ENCODE measurements around the gene KCNQ1. TPM values are rescaled to one million over a fixed set of nuclear protein-coding genes. Genes with fewer than 3 reads are reported as not detected.
"Not testable (repeated sequence)": the region's sequence is repeated elsewhere in the genome, so short reads cannot be mapped to it uniquely, and the experiment has no call there.

Gene KCNQ1
- total RNA-seq, 4 donors from 2014 or later, result 5.6 to 46.8 (median 24.6) TPM

GRCh38 chr11:2625183-2625582 lies 180.4 kb downstream of the KCNQ1 start:
- Histone ChIP-seq H3K9me3 (peaks cover 1 to 11% of the 10 kb centered on the region in 2 donors), H3K27ac (no peak overlapping the region), H3K4me1 (no peaks in the 10 kb centered on the region), H3K36me3 (no peaks in the 10 kb centered on the region), H3K4me3 (no peak overlapping the region), H3K27me3 (no peaks in the 10 kb centered on the region)
- TF ChIP-seq, protein P1, sequence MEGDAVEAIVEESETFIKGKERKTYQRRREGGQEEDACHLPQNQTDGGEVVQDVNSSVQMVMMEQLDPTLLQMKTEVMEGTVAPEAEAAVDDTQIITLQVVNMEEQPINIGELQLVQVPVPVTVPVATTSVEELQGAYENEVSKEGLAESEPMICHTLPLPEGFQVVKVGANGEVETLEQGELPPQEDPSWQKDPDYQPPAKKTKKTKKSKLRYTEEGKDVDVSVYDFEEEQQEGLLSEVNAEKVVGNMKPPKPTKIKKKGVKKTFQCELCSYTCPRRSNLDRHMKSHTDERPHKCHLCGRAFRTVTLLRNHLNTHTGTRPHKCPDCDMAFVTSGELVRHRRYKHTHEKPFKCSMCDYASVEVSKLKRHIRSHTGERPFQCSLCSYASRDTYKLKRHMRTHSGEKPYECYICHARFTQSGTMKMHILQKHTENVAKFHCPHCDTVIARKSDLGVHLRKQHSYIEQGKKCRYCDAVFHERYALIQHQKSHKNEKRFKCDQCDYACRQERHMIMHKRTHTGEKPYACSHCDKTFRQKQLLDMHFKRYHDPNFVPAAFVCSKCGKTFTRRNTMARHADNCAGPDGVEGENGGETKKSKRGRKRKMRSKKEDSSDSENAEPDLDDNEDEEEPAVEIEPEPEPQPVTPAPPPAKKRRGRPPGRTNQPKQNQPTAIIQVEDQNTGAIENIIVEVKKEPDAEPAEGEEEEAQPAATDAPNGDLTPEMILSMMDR (IDR thresholded peaks at IDR 0.05), result no peak
- TF ChIP-seq POLR2A (IDR thresholded peaks at IDR 0.05), result no peak
- TF ChIP-seq POLR2AphosphoS5 (IDR thresholded peaks at IDR 0.05), result no peak
- TF ChIP-seq EP300 (IDR thresholded peaks at IDR 0.05; ENCODE audit: low read depth), result no peak
- DNase-seq, result no peak
- 50 to 60% methylated on average over 2 to 3 of the region's 3 CpGs for WGBS, 2 donors (ENCODE audit: low coverage in 1 of 2)
- in situ Hi-C loops (cut with MboI; ENCODE audit: low pct_ligation_motif_present in 1 of 4, low pct_unique_long_range_greater_than_20kb in 1 of 4, low sequenced_read_pairs in 3 of 4) (no loop called here), intact Hi-C loops (cut with DNase I; ENCODE audit: low total_unique reads) (no loop called here)

GRCh38 chr11:2630679-2631078 lies 185.9 kb downstream of the KCNQ1 start:
- 95% methylated on average over 1 of the region's 1 CpG; no CpG with 5 or more reads in 1 of the 2 donors for WGBS, 2 donors (ENCODE audit: low coverage in 1 of 2)
- no peak for DNase-seq
- intact Hi-C loops (cut with DNase I; ENCODE audit: low total_unique reads), result no loop called here
- no peak overlapping the region for H3K4me3 ChIP-seq
- H3K27ac ChIP-seq, result no peak overlapping the region
- in situ Hi-C loops (cut with MboI; ENCODE audit: low pct_ligation_motif_present in 1 of 4, low pct_unique_long_range_greater_than_20kb in 1 of 4, low sequenced_read_pairs in 3 of 4), result no loop called here
- H3K27me3 ChIP-seq, result no peaks in the 10 kb centered on the region
- H3K36me3 ChIP-seq, result no peaks in the 10 kb centered on the region
- H3K4me1 ChIP-seq, result no peaks in the 10 kb centered on the region
- TF ChIP-seq, protein P1 (IDR thresholded peaks at IDR 0.05), result no peak
- TF ChIP-seq POLR2A (IDR thresholded peaks at IDR 0.05) (no peak), POLR2AphosphoS5 (IDR thresholded peaks at IDR 0.05) (no peak), EP300 (IDR thresholded peaks at IDR 0.05; ENCODE audit: low read depth) (no peak)
- H3K9me3 ChIP-seq, result peaks cover 25 to 29% of the 10 kb centered on the region in 2 donors

DNA sequence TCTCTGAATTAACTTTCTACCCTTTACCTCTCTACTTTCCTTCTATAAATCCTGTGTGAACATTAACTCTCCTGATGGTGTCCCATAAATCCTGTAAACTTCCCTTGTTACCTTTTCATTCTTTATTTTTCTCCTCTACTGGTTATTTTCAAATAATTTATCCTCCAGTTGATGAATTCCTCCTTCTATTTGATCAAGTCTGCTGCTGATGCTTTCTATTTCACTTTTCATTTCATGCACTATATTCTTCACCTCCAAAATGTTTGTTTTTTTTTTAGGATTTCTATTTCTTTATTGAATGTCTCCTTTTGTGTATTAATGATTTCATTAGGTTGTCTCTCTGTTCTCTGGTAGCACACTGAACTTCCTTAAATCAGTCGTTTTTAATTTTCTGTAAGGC lies 186.4 kb downstream of the KCNQ1 start:
- H3K27ac ChIP-seq, result no peak overlapping the region
- peaks cover 25 to 29% of the 10 kb centered on the region in 2 donors for H3K9me3 ChIP-seq
- no peak for DNase-seq
- H3K4me3 ChIP-seq, result no peak overlapping the region
- no peaks in the 10 kb centered on the region for H3K27me3 ChIP-seq
- TF ChIP-seq EP300 (IDR thresholded peaks at IDR 0.05; ENCODE audit: low read depth) (no peak), POLR2A (IDR thresholded peaks at IDR 0.05) (no peak), POLR2AphosphoS5 (IDR thresholded peaks at IDR 0.05) (no peak)
- TF ChIP-seq, protein P1 (IDR thresholded peaks at IDR 0.05), result no peak
- intact Hi-C loops (cut with DNase I; ENCODE audit: low total_unique reads) (no loop called here), in situ Hi-C loops (cut with MboI; ENCODE audit: low pct_ligation_motif_present in 1 of 4, low pct_unique_long_range_greater_than_20kb in 1 of 4, low sequenced_read_pairs in 3 of 4) (no loop called here)
- WGBS, 2 donors (ENCODE audit: low coverage in 1 of 2), result 60 to 68% methylated on average over 1 of the region's 1 CpG
- H3K4me1 ChIP-seq, result no peaks in the 10 kb centered on the region
- H3K36me3 ChIP-seq, result no peaks in the 10 kb centered on the region

DNA sequence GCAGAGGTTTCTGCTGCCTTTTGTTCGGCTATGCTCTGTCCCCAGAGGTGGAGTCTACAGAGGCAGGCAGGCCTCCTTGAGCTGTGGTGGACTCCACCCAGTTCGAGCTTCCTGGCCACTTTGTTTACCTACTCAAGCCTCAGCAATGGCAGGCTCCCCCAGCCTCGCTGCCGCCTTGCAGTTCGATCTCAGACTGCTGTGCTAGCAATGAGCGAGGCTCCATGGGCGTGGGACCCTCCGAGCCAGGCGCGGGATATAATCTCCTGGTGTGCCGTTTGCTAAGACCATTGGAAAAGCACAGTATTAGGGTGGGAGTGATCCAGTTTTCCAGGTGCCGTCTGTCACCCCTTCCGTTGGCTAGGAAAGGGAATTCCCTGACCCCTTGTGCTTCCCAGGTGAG lies 195.0 kb downstream of the KCNQ1 start:
- 95% methylated on average over 13 of the region's 13 CpGs; no CpG with 5 or more reads in 1 of the 2 donors for WGBS, 2 donors (ENCODE audit: low coverage in 1 of 2)
- H3K27ac ChIP-seq; DNase-seq; intact Hi-C loops (cut with DNase I; ENCODE audit: low total_unique reads); H3K4me1 ChIP-seq; H3K4me3 ChIP-seq; H3K27me3 ChIP-seq; H3K36me3 ChIP-seq; in situ Hi-C loops (cut with MboI; ENCODE audit: low pct_ligation_motif_present in 1 of 4, low pct_unique_long_range_greater_than_20kb in 1 of 4, low sequenced_read_pairs in 3 of 4): not testable (repeated sequence)
- H3K9me3 ChIP-seq, result peaks cover 51 to 55% of the 10 kb centered on the region in 2 donors

DNA sequence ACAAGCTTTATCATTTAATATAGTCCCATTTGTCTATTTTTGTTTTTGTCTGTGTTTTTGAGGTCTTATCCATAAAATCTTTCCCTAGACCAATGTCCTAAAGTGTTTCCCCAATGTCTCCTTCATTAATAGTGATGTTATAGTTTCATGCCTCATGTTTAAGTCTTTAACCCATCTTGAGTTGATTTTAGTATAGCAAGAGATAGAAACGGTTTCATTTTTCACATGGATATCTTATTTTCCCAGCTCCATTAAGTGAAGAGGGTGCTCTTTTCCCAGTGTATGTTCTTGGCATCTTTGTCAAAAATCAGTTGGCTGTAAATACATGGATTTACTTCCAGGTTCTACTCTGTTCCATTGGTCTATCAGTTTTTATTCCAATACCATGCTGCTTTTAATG lies 196.8 kb downstream of the KCNQ1 start:
- H3K4me3 ChIP-seq, result no peak overlapping the region
- no peak overlapping the region for H3K27ac ChIP-seq
- WGBS, 2 donors (ENCODE audit: low coverage in 1 of 2), result 80 to 90% methylated on average over 1 of the region's 1 CpG
- DNase-seq, result no peak
- intact Hi-C loops (cut with DNase I; ENCODE audit: low total_unique reads) (no loop called here), in situ Hi-C loops (cut with MboI; ENCODE audit: low pct_ligation_motif_present in 1 of 4, low pct_unique_long_range_greater_than_20kb in 1 of 4, low sequenced_read_pairs in 3 of 4) (no loop called here)
- peaks cover 0 to 7% (median 0%) of the 10 kb centered on the region in 4 donors for H3K36me3 ChIP-seq
- peaks cover 52 to 72% of the 10 kb centered on the region in 2 donors for H3K9me3 ChIP-seq
- no peak for TF ChIP-seq POLR2A (IDR thresholded peaks at IDR 0.05)
- no peak for TF ChIP-seq POLR2AphosphoS5 (IDR thresholded peaks at IDR 0.05)
- no peak for TF ChIP-seq EP300 (IDR thresholded peaks at IDR 0.05; ENCODE audit: low read depth)
- TF ChIP-seq, protein P1 (IDR thresholded peaks at IDR 0.05), result no peak
- H3K27me3 ChIP-seq, result no peaks in the 10 kb centered on the region
- H3K4me1 ChIP-seq, result no peaks in the 10 kb centered on the region
